ENCODE data around the gene METAP2.
A peak's percentile ranks its signal among the peaks of the same experiment; 100 is the strongest.

METAP2 gene

GRCh38 chr12:95516757-95517156, 42.8 kb downstream of the METAP2 start:
- no peak for DNase-seq

GRCh38 chr12:95517246-95517645, 43.3 kb downstream of the METAP2 start:
- DNase-seq, result no peak

- no peak for DNase-seq
Observed at GRCh38 chr12:95518944-95519343, 45.0 kb downstream of the METAP2 start.

- DNase-seq, result no peak
Observed at GRCh38 chr12:95520816-95521215, 46.9 kb downstream of the METAP2 start.

GRCh38 chr12:95522692-95523091, 48.7 kb downstream of the METAP2 start:
- DNase-seq, result no peak

- no peak for DNase-seq
Observed at GRCh38 chr12:95528431-95528830, 54.5 kb downstream of the METAP2 start.

- DNase-seq, result no peak
Observed at GRCh38 chr12:95529693-95530225, 55.8 kb downstream of the METAP2 start.

- DNase-seq, result no peak
Observed at GRCh38 chr12:95532851-95533250, 58.9 kb downstream of the METAP2 start.

- no peak for DNase-seq
Observed at GRCh38 chr12:95533985-95534384, 60.0 kb downstream of the METAP2 start.

GRCh38 chr12:95538006-95538405, 64.1 kb downstream of the METAP2 start:
- no peak for DNase-seq

GRCh38 chr12:95538656-95539055, 64.7 kb downstream of the METAP2 start:
- no peak for DNase-seq

- DNase-seq, result no peak
Observed at GRCh38 chr12:95541436-95541835, 67.5 kb downstream of the METAP2 start.

- DNase-seq, result no peak
Observed at GRCh38 chr12:95543305-95543704, 69.4 kb downstream of the METAP2 start.

GRCh38 chr12:95544756-95545155, 70.8 kb downstream of the METAP2 start:
- DNase-seq, result no peak

GRCh38 chr12:95545303-95545702, 71.4 kb downstream of the METAP2 start:
- no peak for DNase-seq

GRCh38 chr12:95545731-95546490, 72.0 kb downstream of the METAP2 start:
- peak; percentile 60 to 98 (median 88) for DNase-seq

GRCh38 chr12:95546491-95546813, 72.5 kb downstream of the METAP2 start:
- DNase-seq, result peak in 1 of 3 experiments; percentile 61

GRCh38 chr12:95547522-95548055, 73.6 kb downstream of the METAP2 start:
- DNase-seq, result no peak

- peak; percentile 56 to 72 (median 65) for DNase-seq
Observed at GRCh38 chr12:95548056-95548538, 74.1 kb downstream of the METAP2 start.

- peak; percentile 39 to 72 (median 65) for DNase-seq
Observed at GRCh38 chr12:95548539-95549391, 74.8 kb downstream of the METAP2 start.

GRCh38 chr12:95549392-95550084, 75.6 kb downstream of the METAP2 start:
- DNase-seq, result no peak

GRCh38 chr12:95551305-95551704, 77.4 kb downstream of the METAP2 start, which contains the start of gene USP44:
Gene USP44, minus strand, starts transcription at chr12:95551476. Its CDS starts 17,220 bp downstream, at chr12:95534256.
- no peak for DNase-seq
